K562 (cell line): ENCODE data around the gene HMSD. TPM values are rescaled to one million over a fixed set of nuclear protein-coding genes. Genes with fewer than 3 reads are reported as not detected.

ENCODE experiments used
- ATAC-seq: fragments of 200-7000 bp; cut with Tn5 transposase; 3 replicates; pipeline ENCODE4 v1.9.1; 2020; ENCODE audit warnings: moderate library complexity
- BruUV-seq: library from RNA; stranded (reverse); fragments of 400-500 nt; replicated peaks from 2 replicates; lab custom pipeline; 2021; lab: Mats Ljungman, UMichigan
- CTCF ChIA-PET: fragments of 300-600 bp; formaldehyde crosslinking; extraction: SDS; loops from one replicate; lab custom pipeline; 2021; ENCODE audit warnings: low intra/inter-chr PET ratio; lab: Yijun Ruan, JAX
- POLR2A ChIA-PET: fragments of 300-600, 350-650 bp; sonication (Branson Sonifier 250); formaldehyde crosslinking; extraction: SDS; loops from one replicate; lab custom pipeline; 2021; ENCODE audit warnings: antibody characterized with exemption, inconsistent platforms; lab: Yijun Ruan, JAX
- DNase-seq, 4 experiments: peaks; one replicate each; pipeline versions ENCODE4 v3.0.0 to v3.0.0-alpha.2; 2011 to 2018; ENCODE audit warnings: low spot score in 3 of 4, mixed read lengths in 3 of 4; ENCODE audit errors: extremely low read depth in 1 of 4
- FAIRE-seq: peaks from 2 replicates; lab custom pipeline; 2011; peaks lifted over from hg19 to GRCh38; lab: Jason Lieb, UNC
- H2AFZ ChIP-seq: 2 replicates; pipeline ENCODE4 v1.6.0; 2011; ENCODE audit warnings: low read depth, low read length, control low read depth, inconsistent platforms
- H3K27ac ChIP-seq: fragments of 200-600 bp; 3 replicates; pipeline ENCODE4 v1.8.0; 2011; ENCODE audit warnings: low read depth, mild to moderate bottlenecking, control low read depth, inconsistent platforms, low read length, moderate library complexity, mixed read lengths; ENCODE audit errors: extremely low read depth
- H3K27me3 ChIP-seq, 2 experiments: fragments of 300-600 bp in 1 of 2; 2 replicates in 1 of 2; 3 replicates in 1 of 2; pipeline versions ENCODE4 v1.6.0 to v1.8.0; 2011; ENCODE audit warnings: inconsistent platforms in 2 of 2, low read length in 2 of 2, mild to moderate bottlenecking in 1 of 2, mixed read lengths in 1 of 2, moderate library complexity in 1 of 2; ENCODE audit not compliant: control insufficient read depth in 2 of 2, insufficient read depth in 2 of 2
- H3K36me3 ChIP-seq: fragments of 300-600 bp; 3 replicates; pipeline ENCODE4 v1.8.0; 2011; ENCODE audit warnings: mild to moderate bottlenecking, low read length, inconsistent platforms; ENCODE audit not compliant: control insufficient read depth, insufficient read depth
- H3K4me1 ChIP-seq, 2 experiments: fragments of 200-600 bp in 1 of 2; replicated peaks in 1 of 2; 2 replicates in 1 of 2; 3 replicates in 1 of 2; pipeline versions ENCODE4 v1.5.1 to v1.8.0; 2011; ENCODE audit warnings: inconsistent platforms in 2 of 2, low read length in 2 of 2, mild to moderate bottlenecking in 1 of 2, mixed read lengths in 1 of 2, moderate library complexity in 1 of 2; ENCODE audit not compliant: control insufficient read depth in 2 of 2, insufficient read depth in 2 of 2
- H3K4me2 ChIP-seq: 2 replicates; pipeline ENCODE4 v1.6.1; 2011; ENCODE audit warnings: low read length, control low read depth, inconsistent platforms, mixed read lengths; ENCODE audit not compliant: insufficient read depth
- H3K4me3 ChIP-seq: fragments of 200-600 bp; sonication (generic), shearing (Covaris generic); 2 replicates; pipeline ENCODE4 v1.5.1; 2016; ENCODE audit warnings: control low read depth, inconsistent platforms
- H3K79me2 ChIP-seq: fragments of 200-600 bp; 3 replicates; pipeline ENCODE4 v1.8.0; 2011; ENCODE audit warnings: low read length, inconsistent platforms; ENCODE audit not compliant: control insufficient read depth, insufficient read depth
- H3K9ac ChIP-seq, 2 experiments: 2 replicates each; pipeline versions ENCODE4 v1.6.0 to v1.6.1; 2011; ENCODE audit warnings: low read depth in 2 of 2, low read length in 2 of 2, control low read depth in 1 of 2, inconsistent platforms in 1 of 2, mild to moderate bottlenecking in 1 of 2, mixed read lengths in 1 of 2; ENCODE audit not compliant: insufficient read depth in 1 of 2
- H3K9me1 ChIP-seq: one replicate; pipeline ENCODE4 v1.6.0; 2011; ENCODE audit warnings: inconsistent platforms, mild to moderate bottlenecking, low read length, moderate library complexity; ENCODE audit not compliant: control insufficient read depth, insufficient read depth
- H3K9me3 ChIP-seq: replicated peaks from 2 replicates; pipeline ENCODE4 v1.5.1; 2011; ENCODE audit warnings: low read depth, low read length, inconsistent platforms; ENCODE audit not compliant: control insufficient read depth, insufficient read depth
- H4K20me1 ChIP-seq: replicated peaks from 2 replicates; pipeline ENCODE4 v1.6.1; 2011; ENCODE audit warnings: low read length, inconsistent platforms, mixed read lengths; ENCODE audit not compliant: control insufficient read depth, insufficient read depth
- BRD9 ChIP-seq: fragments of 450-650 bp; IDR thresholded peaks from 2 replicates; pipeline ENCODE4 v1.6.1; 2018; ENCODE audit warnings: low read depth; ENCODE audit not compliant: partially characterized antibody
- ELF4 ChIP-seq: fragments of 450-650 bp; formaldehyde crosslinking; IDR thresholded peaks from 2 replicates; pipeline ENCODE4 v1.4.0; 2022; ENCODE audit warnings: missing genetic modification characterization
- FOXK2 ChIP-seq, 2 experiments: fragments of 450-650 bp; IDR thresholded peaks in 1 of 2; conservative IDR thresholded peaks in 1 of 2; 2 replicates each; pipeline ENCODE4 v1.6.1; 2016; ENCODE audit warnings: low read depth in 2 of 2, mild to moderate bottlenecking in 1 of 2
- HINFP ChIP-seq: fragments of 450-650 bp; conservative IDR thresholded peaks from 2 replicates; pipeline ENCODE4 v1.6.1; 2016; ENCODE audit warnings: missing genetic modification characterization, low read depth, mild to moderate bottlenecking, control low read depth, missing compliant biosample characterization
- ILF3 ChIP-seq: fragments of 450-650 bp; IDR thresholded peaks from 2 replicates; pipeline ENCODE4 v1.6.1; 2018; ENCODE audit warnings: antibody characterized with exemption, mild to moderate bottlenecking, moderate library complexity, borderline replicate concordance
- KAT7 ChIP-seq: sonication (generic); formaldehyde crosslinking; IDR thresholded peaks from 2 replicates; pipeline ENCODE4 v1.8.0; 2022; ENCODE audit warnings: missing genetic modification reagents, mild to moderate bottlenecking, borderline replicate concordance
- KLF6 ChIP-seq: fragments of 250-450 bp; sonication (Bioruptor Pico); IDR thresholded peaks from 2 replicates; pipeline ENCODE4 v1.4.0; 2020; ENCODE audit warnings: mild to moderate bottlenecking, moderate library complexity, borderline replicate concordance
- NFXL1 ChIP-seq: fragments of 450-650 bp; formaldehyde crosslinking; IDR thresholded peaks from 2 replicates; pipeline ENCODE4 v1.4.0; 2021; ENCODE audit warnings: mild to moderate bottlenecking
- POLR2B ChIP-seq: fragments of 450-650 bp; IDR thresholded peaks from 2 replicates; pipeline ENCODE4 v1.6.1; 2018; ENCODE audit warnings: low read depth; ENCODE audit not compliant: partially characterized antibody
- PTRF ChIP-seq: fragments of 450-650 bp; IDR thresholded peaks from 2 replicates; pipeline ENCODE4 v1.6.1; 2016; ENCODE audit warnings: mild to moderate bottlenecking, missing genetic modification characterization, missing compliant biosample characterization
- RBM15 ChIP-seq: fragments of 200-400 bp; formaldehyde crosslinking; IDR thresholded peaks from 2 replicates; pipeline ENCODE4 v1.6.1; 2018; ENCODE audit warnings: mild to moderate bottlenecking, low read length, moderate library complexity; ENCODE audit not compliant: insufficient read depth
- SIRT6 ChIP-seq: IDR thresholded peaks from one replicate; pipeline ENCODE4 v1.6.1; 2012; ENCODE audit warnings: low read depth, mild to moderate bottlenecking, control low read depth, inconsistent platforms, low read length, moderate library complexity
- SP2 ChIP-seq: IDR thresholded peaks from 2 replicates; pipeline ENCODE4 v1.6.1; 2011; ENCODE audit warnings: mild to moderate bottlenecking, low read depth, low read length, moderate library complexity; ENCODE audit not compliant: poor library complexity, severe bottlenecking; ENCODE audit errors: extremely low read depth
- SUPT5H ChIP-seq: fragments of 450-650 bp; IDR thresholded peaks from 2 replicates; pipeline ENCODE4 v1.6.1; 2016
- USF2 ChIP-seq: sonication (generic); formaldehyde crosslinking; IDR thresholded peaks from 2 replicates; pipeline ENCODE4 v1.5.0; 2020; ENCODE audit warnings: missing genetic modification reagents
- ZNF146 ChIP-seq: IDR thresholded peaks from one replicate; pipeline ENCODE4 v1.6.1; 2018; ENCODE audit warnings: missing compliant biosample characterization; ENCODE audit not compliant: unreplicated experiment
- ZNF444 ChIP-seq: fragments of 250-450 bp; sonication (Bioruptor Pico); IDR thresholded peaks from 2 replicates; pipeline ENCODE4 v1.4.0; 2020; ENCODE audit warnings: mild to moderate bottlenecking, moderate library complexity
- ZNF76 ChIP-seq: fragments of 250-450 bp; sonication (Bioruptor Pico); IDR thresholded peaks from 2 replicates; pipeline ENCODE4 v1.4.0; 2020; ENCODE audit warnings: mild to moderate bottlenecking, moderate library complexity, borderline replicate concordance
- WGBS: fragments of 100-300 bp; shearing (Covaris generic); methylation state at CpG from one replicate; pipeline ENCODE4 v1.1.6; 2016; ENCODE audit warnings: low coverage, mixed read lengths; ENCODE audit not compliant: insufficient coverage; ENCODE audit errors: missing lambda C conversion rate; 5-methylcytosine and 5-hydroxymethylcytosine counted together
- in situ Hi-C: fragments of 300-500 bp; cut with MboI; formaldehyde crosslinking; loops from 4 replicates; pipeline ENCODE4 v1.15.0; 2018; ENCODE audit warnings: inconsistent platforms, mixed read lengths
- intact Hi-C: fragments of 100-400 bp; cut with micrococcal nuclease; formaldehyde crosslinking; loops from 2 replicates; pipeline ENCODE4 v1.14.2; 2022
- polyA plus RNA-seq, 8 experiments: library from polyadenylated mRNA; depleted of rRNA in 4 of 8; stranded (reverse) in 5 of 8; unstranded in 3 of 8; fragments of >200 nt; fragmentation: Nextera tagmentation in 2 of 8; fragmentation: Illumina TruSeq in 1 of 8; extraction: Ambion mirVana in 2 of 8; extraction: Trizol in 1 of 8; gene quantifications; 2 replicates each; pipeline versions ENCODE4 v1.2.1 to v1.2.3, GENCODE V29; 2011 to 2014; ENCODE audit warnings: inconsistent platforms in 1 of 8, missing spikeins in 1 of 8
- total RNA-seq, 7 experiments: library from RNA; depleted of rRNA in 6 of 7; stranded (reverse); fragments of >200 nt in 6 of 7; fragmentation: Illumina TruSeq in 2 of 7; extraction: Trizol in 2 of 7; gene quantifications; 2 replicates each; pipeline versions ENCODE4 v1.2.1 to v1.2.3, GENCODE V29; 2011 to 2021; ENCODE audit warnings: low replicate concordance in 1 of 7

HMSD gene
- total and polyA plus RNA-seq, 9 of the 15 experiments (the other 6 are each of a cell fraction or from before 2014, with no cell fraction given) = 0.18 to 0.39 (median 0.33) TPM; not detected in 6

GRCh38 chr18:63969942-63970808, 21.1 kb downstream of the HMSD start, which contains the start of gene SERPINB8 (continued):
- TF ChIP-seq SUPT5H (no peak), ELF4 (no peak), BRD9 (no peak), POLR2B (no peak)

GRCh38 chr18:63970809-63971205, 21.7 kb downstream of the HMSD start:
- POLR2A ChIA-PET = no interaction called here
- Histone ChIP-seq H3K27ac (no peak overlapping the region), H2AFZ (no peak overlapping the region; the same call in 1 of the 2 replicates), H3K27me3 (no peaks in the 10 kb centered on the region), H3K9me1 (no peaks in the 10 kb centered on the region), H4K20me1 (no peaks in the 10 kb centered on the region), H3K4me1 (peaks cover 0 to 13% of the 10 kb centered on the region in 2 experiments; a peak in 1 of 5 replicates), H3K4me2 (peak overlapping the region; percentile 11; the same call in 1 of the 2 replicates), H3K9me3 (no peaks in the 10 kb centered on the region), H3K79me2 (no peaks in the 10 kb centered on the region), H3K4me3 (no peak overlapping the region), H3K36me3 (no peaks in the 10 kb centered on the region), H3K9ac (no peak overlapping the region)
- no TSS peak for BruUV-seq
- intact Hi-C loops = no loop called here
- CTCF ChIA-PET = no interaction called here
- DNase-seq = no peak
- in situ Hi-C loops = no loop called here
- no peak for FAIRE-seq
- no peak for ATAC-seq
- WGBS = 9% methylated on average over 4 of the region's 18 CpGs
- TF ChIP-seq ZNF76 (CRISPR knock-in tag) = no peak
- no peak for TF ChIP-seq ZNF444
- no peak for TF ChIP-seq HINFP (tag)
- no peak for TF ChIP-seq PTRF
- TF ChIP-seq ILF3 = no peak
- TF ChIP-seq KAT7 (CRISPR knock-in tag) = no peak
- no peak for TF ChIP-seq NFXL1 (CRISPR knock-in tag)
- TF ChIP-seq SIRT6 = no peak
- TF ChIP-seq RBM15 = no peak
- no peak for TF ChIP-seq KLF6 (CRISPR knock-in tag)
- no peak for TF ChIP-seq USF2 (CRISPR knock-in tag)
- no peak for TF ChIP-seq SP2
- TF ChIP-seq FOXK2 (conservative IDR thresholded peaks at IDR 0.05 in 1 of 2, IDR thresholded peaks at IDR 0.05 in 1 of 2; ENCODE audit: low read depth in 2 of 2) = no peak
- TF ChIP-seq ZNF146 = no peak
